ENCODE data around the gene CSNK1G1.

- TF ChIP-seq CTCF (IDR thresholded peaks at IDR 0.05) (no peak), POLR2A (IDR thresholded peaks at IDR 0.05) (no peak)
These were observed 162.0 kb downstream of the CSNK1G1 start for GRCh38 chr15:64193971-64194370.
